HG03159 (cell line): ENCODE results near the gene BLZF1.
"Not testable (repeated sequence)": the region's sequence is repeated elsewhere in the genome, so short reads cannot be mapped to it uniquely, and the experiment has no call there.

Experiments used
- ATAC-seq: cut with Tn5 transposase; IDR thresholded peaks from one replicate; pipeline ENCODE4 v1.9.1; 2021; ENCODE audit warnings: mild to moderate bottlenecking, moderate library complexity; ENCODE audit not compliant: unreplicated experiment

BLZF1 gene, protein sequence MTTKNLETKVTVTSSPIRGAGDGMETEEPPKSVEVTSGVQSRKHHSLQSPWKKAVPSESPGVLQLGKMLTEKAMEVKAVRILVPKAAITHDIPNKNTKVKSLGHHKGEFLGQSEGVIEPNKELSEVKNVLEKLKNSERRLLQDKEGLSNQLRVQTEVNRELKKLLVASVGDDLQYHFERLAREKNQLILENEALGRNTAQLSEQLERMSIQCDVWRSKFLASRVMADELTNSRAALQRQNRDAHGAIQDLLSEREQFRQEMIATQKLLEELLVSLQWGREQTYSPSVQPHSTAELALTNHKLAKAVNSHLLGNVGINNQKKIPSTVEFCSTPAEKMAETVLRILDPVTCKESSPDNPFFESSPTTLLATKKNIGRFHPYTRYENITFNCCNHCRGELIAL

GRCh38 chr1:169367686-169368405, at the start of gene BLZF1, which contains the start of gene NME7:
TSS of gene BLZF1 (plus strand) at chr1:169368195. CDS start at chr1:169369523, 1,328 bp downstream.
TSS of gene NME7 (minus strand) at chr1:169367797. CDS start at chr1:169367710, 87 bp downstream.
- peak; percentile 94 for ATAC-seq

GRCh38 chr1:169318536-169319244, 49.3 kb upstream of the BLZF1 start:
- ATAC-seq, result no peak

DNA sequence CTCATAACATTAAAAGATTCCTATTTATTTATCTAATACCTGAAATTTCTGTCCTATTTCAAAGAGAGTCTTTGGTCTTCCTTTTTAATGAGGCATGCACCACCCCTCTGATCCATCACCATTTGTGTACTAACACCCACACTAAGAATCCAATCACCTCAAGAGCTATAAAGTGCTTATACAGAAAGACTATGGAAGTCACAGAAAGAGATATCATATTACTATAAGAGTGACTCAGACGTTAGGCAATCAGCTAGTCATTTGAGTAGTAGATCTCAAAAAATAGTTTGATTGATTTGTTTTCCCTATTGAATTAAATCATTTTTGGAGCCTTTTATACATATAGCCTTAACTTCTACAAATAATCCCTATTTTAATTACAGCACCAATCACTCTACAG, 46.5 kb upstream of the BLZF1 start:
- ATAC-seq, result no peak

DNA sequence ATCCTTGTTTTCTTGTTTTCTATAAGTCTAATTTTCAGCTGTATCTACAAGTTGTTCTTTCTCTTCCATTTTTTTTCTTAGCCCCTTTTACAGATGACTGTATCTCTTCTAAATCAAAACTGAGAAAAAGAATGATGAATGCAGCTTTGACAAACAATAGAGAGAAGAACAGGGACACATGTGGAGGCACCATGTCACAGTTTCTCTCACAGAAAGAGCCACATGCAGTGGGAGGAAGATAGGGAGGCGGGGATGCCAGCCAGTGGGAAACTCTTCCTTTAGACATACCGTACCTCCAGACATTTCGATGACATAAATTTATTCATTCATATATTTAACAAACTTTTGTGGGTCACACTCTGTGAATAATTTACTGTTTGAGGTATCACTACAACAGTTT, 45.9 kb upstream of the BLZF1 start:
- ATAC-seq, result no peak

DNA sequence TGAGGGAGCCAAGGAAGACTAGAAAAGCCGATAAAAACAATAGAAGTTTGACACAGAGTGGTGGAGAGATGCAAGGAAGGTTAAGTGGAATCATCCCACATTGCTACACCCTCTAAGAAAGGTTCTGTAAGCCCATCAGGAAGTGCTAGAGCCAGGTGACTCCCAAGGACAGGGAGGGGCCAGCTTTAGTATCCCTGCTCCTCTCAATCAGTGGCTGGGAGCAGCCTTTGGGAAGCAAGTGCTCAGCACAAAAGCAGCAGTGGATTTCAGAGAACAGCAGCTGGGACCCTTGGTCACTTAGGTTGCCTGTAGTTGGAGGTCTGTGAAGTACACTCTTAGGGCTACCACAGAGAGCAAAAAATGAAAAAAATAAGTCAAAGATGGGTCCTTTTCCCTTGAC, 42.9 kb upstream of the BLZF1 start:
- no peak for ATAC-seq

- peak; percentile 36 for ATAC-seq
Observed at GRCh38 chr1:169326261-169326955, 41.6 kb upstream of the BLZF1 start.

- peak; percentile 96 for ATAC-seq
Observed at GRCh38 chr1:169326956-169327268, 41.1 kb upstream of the BLZF1 start.

DNA sequence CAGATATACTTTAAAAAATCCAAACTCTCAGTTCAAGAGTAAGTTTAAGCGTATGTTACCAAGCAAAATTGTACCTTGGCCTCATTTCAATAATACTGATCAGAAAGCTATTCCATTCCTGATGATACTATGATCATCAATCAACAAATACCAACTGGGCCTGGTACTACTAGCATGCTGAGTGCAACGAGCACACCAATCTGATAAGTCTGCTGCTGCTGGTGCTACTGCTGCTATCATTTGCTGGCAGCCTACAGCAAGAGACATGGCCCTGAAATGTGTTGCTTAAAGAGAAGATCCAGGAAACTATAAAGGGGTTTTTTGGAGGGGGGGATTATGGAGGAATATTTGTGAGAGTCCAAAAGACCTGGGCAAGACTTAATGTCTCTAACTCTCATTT, 40.1 kb upstream of the BLZF1 start:
- ATAC-seq, result no peak

- no peak for ATAC-seq
Observed at GRCh38 chr1:169329383-169329782, 38.6 kb upstream of the BLZF1 start.

DNA sequence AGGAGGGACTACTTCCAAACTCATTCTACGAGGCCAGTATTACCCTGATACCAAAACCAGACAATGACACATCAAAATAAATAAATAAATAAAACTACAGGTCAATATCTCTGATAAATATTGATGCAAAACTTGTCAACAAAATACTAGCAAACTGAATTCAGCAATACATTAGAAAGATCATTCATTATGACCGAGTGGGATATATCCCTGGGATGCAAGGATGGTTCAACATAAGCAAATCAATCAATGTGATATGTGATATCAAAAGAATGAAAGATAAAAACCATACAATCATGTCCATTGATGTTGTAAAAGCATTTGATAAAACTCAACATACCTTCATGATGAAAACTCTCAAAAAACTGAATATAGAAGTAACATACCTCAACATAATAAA, 37.1 kb upstream of the BLZF1 start:
- no peak for ATAC-seq

GRCh38 chr1:169334727-169335126, 33.3 kb upstream of the BLZF1 start:
- ATAC-seq, result not testable (repeated sequence)

GRCh38 chr1:169336947-169337715, 30.9 kb upstream of the BLZF1 start:
- not testable (repeated sequence) for ATAC-seq

DNA sequence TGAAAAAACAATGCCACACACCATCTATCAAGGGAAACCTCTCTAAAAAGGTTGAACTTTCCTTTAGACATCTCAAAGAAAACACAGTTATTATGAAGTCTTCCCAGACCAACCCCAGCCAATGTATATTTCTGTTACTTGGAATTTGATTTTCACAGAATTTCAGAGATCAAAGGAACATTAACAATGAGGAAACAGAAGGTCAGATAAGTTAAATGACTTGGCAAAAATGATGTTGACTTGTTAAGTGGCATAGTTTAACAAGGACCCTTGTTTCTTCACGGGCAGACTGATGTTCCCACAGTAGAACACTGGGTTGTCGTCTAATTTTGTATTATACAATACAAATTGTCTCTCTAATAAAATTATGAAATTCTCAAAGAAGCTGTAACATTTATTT, 29.4 kb upstream of the BLZF1 start:
- ATAC-seq, result no peak

GRCh38 chr1:169339773-169340172, 28.2 kb upstream of the BLZF1 start:
- ATAC-seq, result no peak

DNA sequence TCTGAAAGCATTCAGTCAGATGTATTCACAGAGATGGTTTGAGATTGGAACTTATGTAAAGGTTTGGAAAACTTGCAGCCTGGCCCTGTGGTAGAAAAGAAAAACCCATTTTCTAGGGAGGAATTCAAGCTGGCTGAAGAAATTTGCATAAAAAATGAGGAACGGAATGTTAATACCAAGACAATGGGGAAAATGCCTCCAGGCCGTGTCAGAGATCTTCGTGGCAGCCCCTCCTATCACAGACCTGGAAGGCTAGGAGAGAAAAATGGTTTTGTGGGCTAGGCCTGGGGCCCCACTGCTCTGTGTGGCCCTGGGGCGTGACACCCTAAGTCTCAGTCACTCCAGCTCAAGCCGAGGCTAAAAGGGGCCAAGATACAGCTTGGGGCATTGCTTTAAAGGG, 27.1 kb upstream of the BLZF1 start:
- no peak for ATAC-seq

DNA sequence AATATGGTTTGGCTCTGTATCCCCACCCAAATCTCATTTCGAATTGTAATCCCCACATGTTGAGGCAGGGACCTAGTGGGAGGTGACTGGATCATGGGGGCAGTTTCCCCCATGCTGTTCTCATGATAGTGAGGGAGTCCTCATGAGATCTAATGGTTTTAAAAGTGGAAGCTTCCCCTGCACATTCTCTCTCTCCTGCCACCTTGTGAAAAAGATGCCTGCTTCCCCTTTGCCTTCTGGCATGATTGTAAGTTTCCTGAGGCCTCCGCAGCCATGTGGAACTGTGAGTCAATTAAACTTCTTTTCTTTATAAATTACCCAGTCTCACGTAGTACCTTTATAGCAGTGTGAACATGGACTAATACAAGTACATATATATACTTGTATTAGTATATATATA, 25.9 kb upstream of the BLZF1 start:
- not testable (repeated sequence) for ATAC-seq

- no peak for ATAC-seq
Observed at GRCh38 chr1:169345511-169345910, 22.5 kb upstream of the BLZF1 start.

DNA sequence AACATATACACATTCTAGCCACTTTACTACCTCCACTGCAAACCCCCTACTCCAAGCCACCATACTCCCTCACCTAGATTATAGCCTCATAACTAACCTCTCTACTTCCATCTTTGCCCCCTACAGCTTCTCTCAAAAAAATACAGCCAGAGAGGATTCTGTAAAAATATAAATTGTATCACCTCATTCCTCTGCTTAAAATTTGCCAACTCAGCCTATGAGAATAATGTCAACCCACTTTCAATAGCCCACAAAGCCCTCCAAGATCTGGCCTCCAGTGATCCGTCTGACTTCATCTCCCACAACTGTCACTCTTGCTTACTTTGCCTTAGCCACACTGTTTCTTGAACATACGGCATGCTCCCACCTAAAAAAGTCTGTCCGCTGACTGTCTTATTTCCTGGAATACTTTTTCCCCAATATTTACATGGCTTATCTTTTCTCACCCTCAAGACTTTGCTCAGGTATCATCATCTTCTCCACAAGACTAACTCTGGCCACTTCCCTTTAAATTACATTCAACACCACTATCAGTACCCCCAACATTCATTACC, 21.9 kb upstream of the BLZF1 start:
- no peak for ATAC-seq

GRCh38 chr1:169347688-169348382, 20.2 kb upstream of the BLZF1 start:
- no peak for ATAC-seq
